Measurements from ENCODE around the gene MET.

DNA sequence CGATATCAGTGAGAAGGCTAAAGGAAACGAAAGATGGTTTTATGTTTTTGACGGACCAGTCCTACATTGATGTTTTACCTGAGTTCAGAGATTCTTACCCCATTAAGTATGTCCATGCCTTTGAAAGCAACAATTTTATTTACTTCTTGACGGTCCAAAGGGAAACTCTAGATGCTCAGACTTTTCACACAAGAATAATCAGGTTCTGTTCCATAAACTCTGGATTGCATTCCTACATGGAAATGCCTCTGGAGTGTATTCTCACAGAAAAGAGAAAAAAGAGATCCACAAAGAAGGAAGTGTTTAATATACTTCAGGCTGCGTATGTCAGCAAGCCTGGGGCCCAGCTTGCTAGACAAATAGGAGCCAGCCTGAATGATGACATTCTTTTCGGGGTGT lies 27.7 kb downstream of the MET start:
- TF ChIP-seq CTCF (IDR thresholded peaks at IDR 0.05) (no peak), POLR2A (IDR thresholded peaks at IDR 0.05) (no peak), EP300 (IDR thresholded peaks at IDR 0.05) (no peak), POLR2AphosphoS5 (IDR thresholded peaks at IDR 0.05) (no peak)
